Stimulated activated CD4-positive, alpha-beta T cell treated with anti-CD3 and anti-CD28 coated beads, Interleukin-4, amount 100 ng/mL, for 1 hour (primary cell): ENCODE measurements around the gene ACADSB.
A peak's percentile ranks its signal among the peaks of the same experiment; 100 is the strongest.

Experiments
- DNase-seq: peaks from one replicate; pipeline ENCODE4 v3.0.0-alpha.2; 2020

ACADSB gene

DNA sequence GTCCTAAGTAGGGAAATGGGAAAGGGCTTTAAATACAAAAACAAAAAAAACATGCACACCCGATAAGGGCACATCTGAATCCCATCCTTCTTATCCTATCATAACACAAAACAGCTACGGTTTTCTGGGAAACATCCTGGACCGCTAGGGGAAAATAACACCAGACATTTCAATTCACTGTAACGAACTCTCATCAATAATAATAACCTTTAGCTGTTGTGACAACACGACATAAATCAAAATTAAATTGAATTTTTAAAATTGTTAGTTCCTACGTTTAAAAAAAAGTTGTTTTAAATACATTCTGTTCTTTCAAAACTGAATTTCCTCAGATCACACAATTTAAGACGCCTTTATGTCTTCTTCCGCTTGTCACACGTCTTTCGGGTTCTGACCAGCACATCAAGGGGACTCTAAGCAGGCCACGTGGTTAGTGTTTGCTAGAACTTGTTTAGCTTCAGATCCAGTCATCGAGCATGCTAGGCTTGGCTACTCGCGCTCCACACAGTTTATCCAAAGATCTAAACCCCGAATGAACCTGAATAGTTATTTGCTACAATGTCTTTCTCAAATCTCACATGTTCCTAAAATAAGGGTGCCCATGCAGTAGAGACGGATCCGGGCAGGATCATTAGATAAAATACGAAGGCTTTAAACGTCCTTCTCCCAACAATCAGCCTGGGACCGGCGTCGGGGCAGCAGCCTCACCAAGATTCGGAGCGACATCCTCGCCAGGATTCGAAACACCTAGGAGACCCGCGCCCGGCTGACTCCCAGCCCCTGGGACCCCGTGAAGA is 1.1 kb upstream of the ACADSB start:
- peak; percentile 18 for DNase-seq

- DNase-seq: peak; percentile 4
Observed at GRCh38 chr10:123009105-123009820, 457 bp downstream of the ACADSB start.

- no peak for DNase-seq
Observed at GRCh38 chr10:123011987-123012386, 3.2 kb downstream of the ACADSB start.

- no peak for DNase-seq
Observed at GRCh38 chr10:123013456-123014419, 4.9 kb downstream of the ACADSB start.

DNA sequence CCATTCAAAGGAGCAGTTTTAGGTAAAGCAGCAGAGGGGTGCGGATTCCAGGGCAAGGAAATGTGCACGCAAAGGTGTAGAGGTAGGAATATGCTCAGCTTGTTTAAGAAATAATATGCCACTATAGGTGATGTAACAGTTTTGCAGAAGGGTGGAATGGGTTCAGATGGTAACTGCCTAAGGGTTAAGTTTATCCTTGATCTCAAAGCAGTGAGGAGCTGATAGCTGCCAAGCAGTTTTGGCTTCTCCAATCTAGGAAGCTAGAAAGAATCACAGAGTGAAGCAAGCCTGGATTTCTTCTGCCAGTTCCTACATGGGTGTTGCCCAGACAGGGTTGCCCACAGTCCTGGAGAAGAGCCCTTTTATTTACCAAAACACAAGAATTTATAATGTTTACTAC is 6.0 kb downstream of the ACADSB start:
- no peak for DNase-seq

DNA sequence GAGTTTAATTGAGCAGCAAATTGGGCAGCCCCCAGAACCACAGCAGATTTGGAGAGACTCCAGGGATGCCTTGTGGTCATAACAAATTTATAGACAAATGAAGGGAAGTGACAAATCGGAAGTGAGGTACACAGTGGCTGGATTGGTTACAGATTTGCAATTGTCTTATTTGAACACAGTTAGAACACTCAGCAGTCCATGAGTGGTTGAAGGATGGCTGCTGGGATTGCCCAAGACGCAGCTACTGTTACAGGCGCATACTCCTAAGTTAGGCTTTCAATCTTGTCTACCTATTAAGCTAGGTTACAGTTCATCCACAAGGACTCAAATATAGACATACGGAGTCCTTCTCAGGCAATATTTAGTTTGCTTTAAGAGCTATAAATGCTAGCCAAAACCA is 7.4 kb downstream of the ACADSB start:
- DNase-seq: no peak

GRCh38 chr10:123017421-123018165 is 8.8 kb downstream of the ACADSB start:
- no peak for DNase-seq

DNA sequence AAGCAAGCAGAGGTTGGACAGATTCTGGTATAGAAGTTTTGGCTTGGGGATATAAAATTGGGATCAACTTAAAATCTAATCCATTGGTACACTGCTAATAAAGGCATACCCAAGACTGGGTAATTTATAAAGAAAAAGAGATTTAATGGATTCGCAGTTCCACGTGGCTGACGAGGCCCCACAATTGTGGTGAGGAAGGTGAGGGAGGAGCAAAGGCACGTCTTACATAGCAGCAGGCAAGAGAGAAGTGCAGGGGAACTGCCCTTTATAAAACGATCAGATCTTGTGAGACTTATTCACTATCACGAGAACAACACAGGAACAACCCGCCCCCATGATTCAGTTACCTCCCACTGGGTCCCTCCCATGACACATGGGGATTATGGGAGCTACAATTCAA is 9.7 kb downstream of the ACADSB start:
- DNase-seq: no peak

GRCh38 chr10:123019264-123019663 is 10.5 kb downstream of the ACADSB start:
- DNase-seq: no peak

- no peak for DNase-seq
Observed at GRCh38 chr10:123019941-123020703, 11.3 kb downstream of the ACADSB start.

GRCh38 chr10:123021517-123021916 is 12.7 kb downstream of the ACADSB start:
- DNase-seq: no peak

GRCh38 chr10:123024540-123024939 is 15.7 kb downstream of the ACADSB start:
- DNase-seq: no peak

DNA sequence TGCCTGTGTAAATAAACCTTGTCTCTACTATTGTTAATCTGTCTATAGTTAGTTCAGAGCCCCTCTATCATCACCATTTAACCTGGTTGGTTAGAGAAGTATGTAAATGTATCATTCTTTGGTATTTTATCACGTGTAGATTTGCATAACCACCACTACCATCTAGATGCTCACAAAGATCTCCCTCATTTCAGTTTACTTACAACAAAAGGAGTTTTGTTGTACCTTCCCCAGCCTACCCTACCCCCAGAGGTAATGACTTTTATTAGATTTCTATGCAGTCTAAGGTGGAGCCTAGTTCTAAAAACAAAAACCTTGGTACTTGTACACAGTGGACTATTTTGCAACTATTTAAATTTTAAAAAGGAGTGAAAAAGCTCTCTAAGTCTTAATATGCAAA is 17.5 kb downstream of the ACADSB start:
- DNase-seq: no peak

DNA sequence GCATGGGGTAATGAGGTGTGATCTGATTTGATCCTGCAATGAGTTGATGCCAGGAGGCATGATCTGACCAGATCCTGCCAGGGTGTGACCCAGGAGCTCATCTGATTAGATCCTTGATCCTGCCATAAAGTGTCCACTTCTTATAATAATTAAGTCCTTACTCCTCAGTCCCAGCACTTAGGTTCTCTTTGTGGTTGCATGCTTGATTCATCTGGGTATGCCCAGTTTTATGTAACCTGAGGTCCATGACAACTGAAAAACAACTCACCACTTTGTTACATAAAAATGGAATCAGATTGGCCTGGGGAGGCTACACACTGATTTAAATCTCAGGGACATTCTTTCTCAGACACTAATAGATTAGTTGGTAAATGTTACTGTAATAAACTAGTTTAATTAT is 19.1 kb downstream of the ACADSB start:
- no peak for DNase-seq

DNA sequence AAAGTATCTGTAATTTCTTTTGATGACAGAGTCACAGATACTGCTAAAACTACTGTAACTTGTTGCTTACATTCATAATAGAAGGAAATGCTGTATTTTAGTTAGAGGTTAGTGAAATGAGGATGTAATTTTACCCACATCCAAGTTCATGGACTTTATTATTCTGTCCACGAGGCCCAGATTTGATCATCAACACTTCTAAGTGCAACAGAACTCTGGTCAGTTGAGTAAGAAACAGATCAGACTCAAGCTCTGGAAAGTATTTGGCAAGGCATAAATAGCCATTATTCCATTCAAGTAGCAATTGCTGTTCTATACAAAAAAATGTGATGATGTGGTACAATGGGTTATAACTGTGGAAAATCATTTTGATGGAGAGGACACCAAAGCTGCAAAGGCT is 22.3 kb downstream of the ACADSB start:
- no peak for DNase-seq

DNA sequence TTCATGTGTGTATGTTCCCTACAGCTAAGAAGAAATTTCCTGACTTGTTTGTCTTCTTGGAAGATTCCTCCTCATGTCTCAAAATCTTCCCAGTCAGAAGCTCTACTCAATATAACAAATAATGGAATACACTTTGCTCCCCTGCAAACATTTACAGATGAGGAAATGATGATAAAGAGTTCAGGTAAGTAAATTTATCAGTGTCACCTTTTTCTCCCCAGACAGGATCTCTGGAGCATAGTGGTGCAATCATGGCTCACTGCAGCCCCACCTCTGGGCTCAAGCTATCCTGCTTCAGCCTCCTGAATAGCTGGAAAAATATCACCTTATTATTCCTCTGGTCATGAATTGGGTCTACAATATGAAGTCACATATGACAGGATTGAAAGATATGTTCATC is 25.5 kb downstream of the ACADSB start:
- no peak for DNase-seq

- DNase-seq: no peak
Observed at GRCh38 chr10:123035467-123036086, 26.8 kb downstream of the ACADSB start.

GRCh38 chr10:123038782-123039631 is 30.2 kb downstream of the ACADSB start:
- DNase-seq: no peak

DNA sequence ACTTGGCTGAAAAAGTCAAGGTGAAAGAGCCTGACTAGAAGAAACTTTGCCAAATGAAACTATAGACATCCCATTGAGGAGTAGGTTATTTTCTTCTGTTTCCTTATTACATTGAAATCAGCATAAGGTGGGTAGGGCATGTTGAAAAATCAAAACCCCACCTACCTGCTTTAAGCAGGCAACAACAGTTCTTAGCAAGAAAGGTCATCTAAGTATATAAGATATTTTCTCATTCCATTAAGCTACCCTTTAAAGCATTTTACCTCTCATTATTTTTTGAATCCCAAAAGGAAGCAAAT is 30.8 kb downstream of the ACADSB start:
- DNase-seq: no peak

- DNase-seq: no peak
Observed at GRCh38 chr10:123042708-123043408, 34.1 kb downstream of the ACADSB start.
